AG04449 (cell line): ENCODE data around the gene TLE1.
A peak's percentile ranks its signal among the peaks of the same experiment; 100 is the strongest.
"Not testable (repeated sequence)": the region's sequence is repeated elsewhere in the genome, so short reads cannot be mapped to it uniquely, and the experiment has no call there.

Experiments
- CTCF ChIA-PET: fragments of 350-600 bp; formaldehyde crosslinking; extraction: SDS; loops from one replicate; lab custom pipeline; 2021; ENCODE audit warnings: antibody characterized with exemption; lab: Yijun Ruan, JAX
- POLR2A ChIA-PET: fragments of 400-600, 350-600 bp; formaldehyde crosslinking; extraction: SDS; loops from one replicate; lab custom pipeline; 2020; ENCODE audit warnings: antibody characterized with exemption, inconsistent platforms; lab: Yijun Ruan, JAX
- DNase-seq: peaks from one replicate; pipeline ENCODE4 v3.0.0-alpha.2; 2010; ENCODE audit warnings: low read depth, low spot score
- H3K4me3 ChIP-seq: 2 replicates; pipeline ENCODE4 v1.5.1; 2011; ENCODE audit warnings: low read depth, mild to moderate bottlenecking, control low read depth, low read length
- TF ChIP-seq, protein P1 (sequence below): IDR thresholded peaks from one replicate; pipeline ENCODE4 v1.5.1; 2011; ENCODE audit warnings: mild to moderate bottlenecking, moderate library complexity, low read length, control low read depth, inconsistent platforms; ENCODE audit not compliant: insufficient read depth; ENCODE audit errors: missing control alignments

TLE1 gene

DNA sequence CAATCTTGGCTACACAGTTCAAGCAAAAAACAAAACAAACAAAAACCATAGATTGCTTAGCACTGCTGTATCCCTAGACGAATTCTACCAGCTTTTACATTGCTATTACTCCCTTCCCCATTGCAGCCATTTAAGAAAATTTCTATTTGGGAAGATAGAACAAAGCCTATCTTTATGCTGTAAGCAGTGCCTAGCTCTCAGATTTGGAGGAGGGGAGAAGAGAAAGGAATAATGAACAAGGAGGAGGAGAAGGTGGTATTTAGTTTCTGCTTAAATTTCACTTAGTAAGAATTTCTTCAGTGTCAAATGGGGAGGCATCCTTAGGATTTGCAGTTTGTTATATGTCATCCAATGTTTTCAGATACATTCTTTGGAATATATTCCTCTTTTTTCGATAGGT lies 16.2 kb upstream of the TLE1 start:
- no peak for DNase-seq
- TF ChIP-seq, protein P1, sequence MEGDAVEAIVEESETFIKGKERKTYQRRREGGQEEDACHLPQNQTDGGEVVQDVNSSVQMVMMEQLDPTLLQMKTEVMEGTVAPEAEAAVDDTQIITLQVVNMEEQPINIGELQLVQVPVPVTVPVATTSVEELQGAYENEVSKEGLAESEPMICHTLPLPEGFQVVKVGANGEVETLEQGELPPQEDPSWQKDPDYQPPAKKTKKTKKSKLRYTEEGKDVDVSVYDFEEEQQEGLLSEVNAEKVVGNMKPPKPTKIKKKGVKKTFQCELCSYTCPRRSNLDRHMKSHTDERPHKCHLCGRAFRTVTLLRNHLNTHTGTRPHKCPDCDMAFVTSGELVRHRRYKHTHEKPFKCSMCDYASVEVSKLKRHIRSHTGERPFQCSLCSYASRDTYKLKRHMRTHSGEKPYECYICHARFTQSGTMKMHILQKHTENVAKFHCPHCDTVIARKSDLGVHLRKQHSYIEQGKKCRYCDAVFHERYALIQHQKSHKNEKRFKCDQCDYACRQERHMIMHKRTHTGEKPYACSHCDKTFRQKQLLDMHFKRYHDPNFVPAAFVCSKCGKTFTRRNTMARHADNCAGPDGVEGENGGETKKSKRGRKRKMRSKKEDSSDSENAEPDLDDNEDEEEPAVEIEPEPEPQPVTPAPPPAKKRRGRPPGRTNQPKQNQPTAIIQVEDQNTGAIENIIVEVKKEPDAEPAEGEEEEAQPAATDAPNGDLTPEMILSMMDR, result no peak
- CTCF ChIA-PET, result interaction anchor here (0.9 to 1.1 kb wide), 3 partner anchors 10 to 901 kb away, joined by 3 to 4 read pairs (median 3); no protein-coding TSS in a partner anchor
- POLR2A ChIA-PET, result no interaction called here
- H3K4me3 ChIP-seq, result no peak overlapping the region

DNA sequence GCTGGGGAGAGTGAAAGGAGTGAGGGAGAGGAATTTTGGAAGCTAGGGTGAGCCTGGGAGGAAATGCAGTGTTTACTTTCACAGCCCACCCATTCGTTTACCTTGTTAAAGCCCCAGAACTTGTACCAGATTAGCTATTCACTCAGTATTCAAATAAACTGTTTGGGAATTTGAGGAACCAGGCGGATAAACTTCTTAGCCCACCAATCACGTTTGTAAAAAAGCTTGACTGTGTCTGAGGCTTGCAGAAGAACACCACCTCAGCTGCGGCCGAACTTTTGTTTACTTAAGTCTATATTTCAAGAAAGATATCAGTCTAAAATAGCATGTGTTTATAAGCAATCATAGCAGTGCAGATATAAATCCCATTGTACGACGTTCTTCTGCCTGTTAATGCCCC lies 5.2 kb upstream of the TLE1 start:
- H3K4me3 ChIP-seq, result no peak overlapping the region
- DNase-seq, result no peak
- CTCF ChIA-PET, result interaction anchor here (2.9 kb wide), 1 partner anchor 912 kb away, joined by 12 read pairs; no protein-coding TSS in a partner anchor
- POLR2A ChIA-PET, result no interaction called here
- TF ChIP-seq, protein P1, result no peak

DNA sequence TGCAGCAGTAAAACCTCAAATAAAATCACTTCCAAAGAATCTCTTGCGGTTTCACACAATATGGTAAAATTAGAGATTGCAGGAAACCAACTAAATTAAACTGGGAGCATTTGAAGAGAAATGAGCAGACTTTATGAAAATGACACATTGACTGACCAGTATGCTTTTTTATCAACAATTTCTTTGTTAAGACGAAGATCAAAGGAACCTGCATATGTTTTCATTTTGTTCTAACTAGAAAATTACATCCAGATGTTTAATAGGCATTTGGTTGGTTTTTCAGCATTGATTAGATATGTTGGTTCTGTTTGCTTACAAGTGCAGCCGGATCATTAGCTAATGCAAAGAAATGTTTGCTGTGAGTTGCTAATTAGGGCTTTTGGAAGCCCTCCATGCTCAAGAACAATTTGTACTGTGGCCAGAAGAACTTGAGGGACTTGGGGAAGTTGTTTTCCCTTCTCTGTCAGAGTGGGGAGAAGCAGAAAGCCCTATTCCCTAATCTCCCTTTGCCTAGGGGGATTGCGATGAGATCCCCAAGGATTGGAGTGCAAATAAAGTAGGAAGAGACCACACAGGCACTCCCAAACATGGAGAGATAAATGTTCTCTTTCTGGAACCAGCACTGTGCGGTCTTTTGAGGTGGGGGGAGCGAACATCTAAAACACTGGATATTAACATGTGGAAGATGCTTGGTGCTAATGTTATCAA lies 4.5 kb upstream of the TLE1 start:
- DNase-seq, result no peak
- ChIA-PET CTCF (interaction anchor here (2.9 kb wide), 1 partner anchor 913 kb away, joined by 12 read pairs; no protein-coding TSS in a partner anchor), POLR2A (no interaction called here)
- TF ChIP-seq, protein P1, result no peak
- no peak overlapping the region for H3K4me3 ChIP-seq

DNA sequence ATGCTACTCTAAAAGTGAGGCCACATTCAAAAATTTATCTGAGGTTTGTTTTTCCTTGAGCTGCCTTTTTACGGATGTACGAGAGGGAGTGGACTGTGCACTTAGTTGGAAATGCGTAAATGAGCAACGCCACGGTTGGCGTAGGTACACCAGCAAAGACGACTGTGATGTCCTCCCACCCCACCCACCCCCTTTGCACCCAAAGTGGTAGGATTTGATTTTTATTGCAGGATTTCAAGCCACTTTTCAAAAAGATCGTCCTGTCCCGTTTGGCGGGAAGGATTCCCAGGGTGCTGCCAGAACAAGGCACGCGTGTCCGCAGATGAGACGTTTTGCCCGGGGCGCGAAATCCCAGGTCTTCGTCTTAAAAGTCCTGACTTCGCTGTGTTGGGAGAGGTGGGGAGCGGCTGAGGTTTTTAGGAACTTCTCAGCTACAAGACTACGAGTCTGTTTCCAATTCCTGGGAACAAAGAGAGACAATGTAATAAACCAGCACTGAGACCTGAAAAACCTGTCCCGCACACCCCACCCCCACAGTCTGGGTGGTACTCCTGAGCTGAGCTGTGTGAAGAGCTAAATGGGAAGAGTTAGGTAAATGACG lies 1.0 kb upstream of the TLE1 start:
- peak overlapping the region; percentile 62 for H3K4me3 ChIP-seq
- POLR2A ChIA-PET, result no interaction called here
- CTCF ChIA-PET, result interaction anchor here (1.0 to 2.1 kb wide), 3 partner anchors 159 to 917 kb away, joined by 4 to 13 read pairs (median 4); no protein-coding TSS in a partner anchor
- no peak for DNase-seq
- TF ChIP-seq, protein P1, result no peak

DNA sequence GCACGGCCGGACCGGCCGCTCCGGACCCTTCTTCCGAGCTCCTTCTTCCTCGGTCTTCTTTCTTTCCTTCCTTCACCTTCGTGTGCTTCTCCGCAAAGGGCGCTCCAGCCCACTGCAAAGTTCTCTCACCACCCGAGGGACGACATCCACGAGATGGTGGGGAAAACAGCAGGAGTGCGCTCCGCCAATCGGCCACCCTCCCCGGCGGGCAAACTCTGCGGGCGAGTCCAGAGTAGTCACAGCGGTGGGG lies 329 bp downstream of the TLE1 start:
- not testable (repeated sequence) for DNase-seq
- POLR2A ChIA-PET, result interaction anchor here (1.0 kb wide), 1 partner anchor 460 kb away, joined by 3 read pairs; no protein-coding TSS in a partner anchor
- CTCF ChIA-PET, result interaction anchor here (1.0 kb wide), 1 partner anchor 168 kb away, joined by 3 read pairs; no protein-coding TSS in a partner anchor
- H3K4me3 ChIP-seq, result peak overlapping the region; percentile 62

DNA sequence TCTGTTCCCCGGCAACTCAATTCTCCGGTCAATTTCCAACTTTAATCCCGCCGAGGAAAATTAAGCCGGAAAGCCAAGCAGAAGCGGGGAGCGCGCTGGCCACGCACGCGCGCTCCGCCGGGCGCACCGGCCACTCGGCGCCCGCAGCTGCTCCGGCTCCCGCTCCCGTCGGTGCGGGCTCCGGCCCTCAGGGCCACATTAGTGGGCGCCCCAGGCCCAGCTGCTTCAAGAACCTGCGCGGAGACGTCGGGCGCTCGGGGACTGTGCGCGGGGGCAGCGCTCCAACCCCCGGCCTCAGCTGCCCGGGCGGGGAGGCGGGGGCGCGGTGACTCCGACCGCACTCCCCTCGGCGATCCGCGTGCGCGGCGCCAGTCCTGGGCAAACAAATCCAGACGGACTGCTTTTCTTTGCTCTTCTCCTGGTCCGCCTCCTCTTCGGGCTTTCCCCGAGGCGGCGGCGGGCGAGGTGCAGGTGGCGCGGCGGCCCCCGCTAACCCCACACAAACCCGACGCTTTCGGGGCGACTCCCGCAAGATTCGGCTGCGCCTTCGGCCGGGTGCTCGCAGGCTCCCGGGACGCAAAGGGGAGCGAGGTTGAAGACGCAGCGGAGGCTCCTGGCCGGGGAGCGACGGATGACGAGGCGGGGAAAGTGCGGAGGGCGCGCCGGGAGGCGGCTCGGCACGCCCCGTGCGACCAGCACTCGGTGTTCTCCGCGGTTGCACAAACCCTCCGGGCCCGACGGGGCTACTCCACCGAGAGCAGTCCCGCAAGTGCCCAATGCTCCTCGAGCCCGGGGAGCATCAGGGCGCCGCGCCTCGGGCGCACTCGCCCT lies 870 bp downstream of the TLE1 start:
- peak overlapping the region; percentile 62 for H3K4me3 ChIP-seq
- POLR2A ChIA-PET, result interaction anchor here (1.0 kb wide), 1 partner anchor 460 kb away, joined by 3 read pairs; no protein-coding TSS in a partner anchor
- DNase-seq, result not testable (repeated sequence)
- CTCF ChIA-PET, result interaction anchor here (1.0 to 3.1 kb wide), 3 partner anchors 165 to 537 kb away, joined by 3 to 33 read pairs (median 3); no protein-coding TSS in a partner anchor
